ENCODE results near the gene U2AF1L4.

- TF ChIP-seq POLR2A (IDR thresholded peaks at IDR 0.05; ENCODE audit: low read length) (no peak), GATA1 (IDR thresholded peaks at IDR 0.05; ENCODE audit: low read depth, low read length) (no peak)
Observed at GRCh38 chr19:35723671-35724070, 21.5 kb downstream of the U2AF1L4 start.
